K562 (cell line): ENCODE data around the gene IRF2BP2. TPM values are rescaled to one million over a fixed set of nuclear protein-coding genes. Genes with fewer than 3 reads are reported as not detected.
A peak's percentile ranks its signal among the peaks of the same experiment; 100 is the strongest.

Experiments used
- ATAC-seq: fragments of 200-7000 bp; cut with Tn5 transposase; 3 replicates; pipeline ENCODE4 v1.9.1; 2020; ENCODE audit warnings: moderate library complexity
- BruUV-seq: library from RNA; stranded (reverse); fragments of 400-500 nt; replicated peaks from 2 replicates; lab custom pipeline; 2021; lab: Mats Ljungman, UMichigan
- CTCF ChIA-PET: fragments of 300-600 bp; formaldehyde crosslinking; extraction: SDS; loops from one replicate; lab custom pipeline; 2021; ENCODE audit warnings: low intra/inter-chr PET ratio; lab: Yijun Ruan, JAX
- POLR2A ChIA-PET: fragments of 300-600, 350-650 bp; sonication (Branson Sonifier 250); formaldehyde crosslinking; extraction: SDS; loops from one replicate; lab custom pipeline; 2021; ENCODE audit warnings: antibody characterized with exemption, inconsistent platforms; lab: Yijun Ruan, JAX
- DNase-seq, 4 experiments: peaks; one replicate each; pipeline versions ENCODE4 v3.0.0 to v3.0.0-alpha.2; 2011 to 2018; ENCODE audit warnings: low spot score in 3 of 4, mixed read lengths in 3 of 4; ENCODE audit errors: extremely low read depth in 1 of 4
- FAIRE-seq: peaks from 2 replicates; lab custom pipeline; 2011; peaks lifted over from hg19 to GRCh38; lab: Jason Lieb, UNC
- H2AFZ ChIP-seq: 2 replicates; pipeline ENCODE4 v1.6.0; 2011; ENCODE audit warnings: low read depth, low read length, control low read depth, inconsistent platforms
- H3K27ac ChIP-seq: fragments of 200-600 bp; 3 replicates; pipeline ENCODE4 v1.8.0; 2011; ENCODE audit warnings: low read depth, mild to moderate bottlenecking, control low read depth, inconsistent platforms, low read length, moderate library complexity, mixed read lengths; ENCODE audit errors: extremely low read depth
- H3K27me3 ChIP-seq, 2 experiments: fragments of 300-600 bp in 1 of 2; 2 replicates in 1 of 2; 3 replicates in 1 of 2; pipeline versions ENCODE4 v1.6.0 to v1.8.0; 2011; ENCODE audit warnings: inconsistent platforms in 2 of 2, low read length in 2 of 2, mild to moderate bottlenecking in 1 of 2, mixed read lengths in 1 of 2, moderate library complexity in 1 of 2; ENCODE audit not compliant: control insufficient read depth in 2 of 2, insufficient read depth in 2 of 2
- H3K36me3 ChIP-seq: fragments of 300-600 bp; 3 replicates; pipeline ENCODE4 v1.8.0; 2011; ENCODE audit warnings: mild to moderate bottlenecking, low read length, inconsistent platforms; ENCODE audit not compliant: control insufficient read depth, insufficient read depth
- H3K4me1 ChIP-seq, 2 experiments: fragments of 200-600 bp in 1 of 2; replicated peaks in 1 of 2; 2 replicates in 1 of 2; 3 replicates in 1 of 2; pipeline versions ENCODE4 v1.5.1 to v1.8.0; 2011; ENCODE audit warnings: inconsistent platforms in 2 of 2, low read length in 2 of 2, mild to moderate bottlenecking in 1 of 2, mixed read lengths in 1 of 2, moderate library complexity in 1 of 2; ENCODE audit not compliant: control insufficient read depth in 2 of 2, insufficient read depth in 2 of 2
- H3K4me2 ChIP-seq: 2 replicates; pipeline ENCODE4 v1.6.1; 2011; ENCODE audit warnings: low read length, control low read depth, inconsistent platforms, mixed read lengths; ENCODE audit not compliant: insufficient read depth
- H3K4me3 ChIP-seq: fragments of 200-600 bp; sonication (generic), shearing (Covaris generic); 2 replicates; pipeline ENCODE4 v1.5.1; 2016; ENCODE audit warnings: control low read depth, inconsistent platforms
- H3K79me2 ChIP-seq: fragments of 200-600 bp; 3 replicates; pipeline ENCODE4 v1.8.0; 2011; ENCODE audit warnings: low read length, inconsistent platforms; ENCODE audit not compliant: control insufficient read depth, insufficient read depth
- H3K9ac ChIP-seq, 2 experiments: 2 replicates each; pipeline versions ENCODE4 v1.6.0 to v1.6.1; 2011; ENCODE audit warnings: low read depth in 2 of 2, low read length in 2 of 2, control low read depth in 1 of 2, inconsistent platforms in 1 of 2, mild to moderate bottlenecking in 1 of 2, mixed read lengths in 1 of 2; ENCODE audit not compliant: insufficient read depth in 1 of 2
- H3K9me1 ChIP-seq: one replicate; pipeline ENCODE4 v1.6.0; 2011; ENCODE audit warnings: inconsistent platforms, mild to moderate bottlenecking, low read length, moderate library complexity; ENCODE audit not compliant: control insufficient read depth, insufficient read depth
- H3K9me3 ChIP-seq: replicated peaks from 2 replicates; pipeline ENCODE4 v1.5.1; 2011; ENCODE audit warnings: low read depth, low read length, inconsistent platforms; ENCODE audit not compliant: control insufficient read depth, insufficient read depth
- H4K20me1 ChIP-seq: replicated peaks from 2 replicates; pipeline ENCODE4 v1.6.1; 2011; ENCODE audit warnings: low read length, inconsistent platforms, mixed read lengths; ENCODE audit not compliant: control insufficient read depth, insufficient read depth
- FOXP1 ChIP-seq: sonication (generic); formaldehyde crosslinking; IDR thresholded peaks from 2 replicates; pipeline ENCODE4 v1.8.0; 2022; ENCODE audit warnings: mild to moderate bottlenecking, missing genetic modification reagents
- GTF3C2 ChIP-seq: IDR thresholded peaks from 3 replicates; pipeline ENCODE4 v1.6.1; 2011; ENCODE audit warnings: borderline replicate concordance, mild to moderate bottlenecking, moderate library complexity; ENCODE audit not compliant: insufficient read length; ENCODE audit errors: extremely low read depth
- HOMEZ ChIP-seq: fragments of 250-450 bp; sonication (Bioruptor Pico); IDR thresholded peaks from 2 replicates; pipeline ENCODE4 v1.4.0; 2020; ENCODE audit warnings: mild to moderate bottlenecking, moderate library complexity
- ILK ChIP-seq: fragments of 450-650 bp; IDR thresholded peaks from 2 replicates; pipeline ENCODE4 v1.6.1; 2016; ENCODE audit warnings: missing genetic modification characterization, low read depth, mild to moderate bottlenecking, missing compliant biosample characterization, moderate library complexity, borderline replicate concordance
- MAFK ChIP-seq: IDR thresholded peaks from 2 replicates; pipeline ENCODE4 v1.6.1; 2011; ENCODE audit warnings: low read length, improper control_type of control experiment
- RUNX1 ChIP-seq: sonication (generic); IDR thresholded peaks from 2 replicates; pipeline ENCODE4 v1.6.1; 2016; ENCODE audit warnings: antibody characterized with exemption, low read depth
- SIN3A ChIP-seq, 2 experiments: fragments of 150-350 bp in 1 of 2; IDR thresholded peaks; 2 replicates each; pipeline ENCODE4 v1.6.1; 2011 to 2016; ENCODE audit warnings: borderline replicate concordance in 2 of 2, low read depth in 2 of 2, low read length in 2 of 2, mild to moderate bottlenecking in 2 of 2, moderate library complexity in 2 of 2; ENCODE audit not compliant: control insufficient read depth in 1 of 2
- SMAD4 ChIP-seq: fragments of 250-450 bp; sonication (Bioruptor Pico); conservative IDR thresholded peaks from 2 replicates; pipeline ENCODE4 v1.8.0; 2021; ENCODE audit warnings: inconsistent platforms, mild to moderate bottlenecking, moderate library complexity
- SMARCA4 ChIP-seq: fragments of 450-650 bp; IDR thresholded peaks from 2 replicates; pipeline ENCODE4 v1.6.1; 2016
- SMARCC2 ChIP-seq: fragments of 450-650 bp; IDR thresholded peaks from 2 replicates; pipeline ENCODE4 v1.6.1; 2017; ENCODE audit warnings: antibody characterized with exemption, moderate library complexity, mild to moderate bottlenecking, low read depth
- STAT5A ChIP-seq: IDR thresholded peaks from 2 replicates; pipeline ENCODE4 v1.6.1; 2012; ENCODE audit warnings: low read length, inconsistent platforms, borderline replicate concordance
- STAT6 ChIP-seq: sonication (generic); formaldehyde crosslinking; IDR thresholded peaks from 2 replicates; pipeline ENCODE4 v1.8.1; 2023; ENCODE audit warnings: mild to moderate bottlenecking, missing genetic modification reagents
- ZC3H4 ChIP-seq: sonication (generic); formaldehyde crosslinking; IDR thresholded peaks from 2 replicates; pipeline ENCODE4 v1.9.0; 2021; ENCODE audit warnings: missing genetic modification reagents, borderline replicate concordance
- ZEB2 ChIP-seq: fragments of 450-650 bp; IDR thresholded peaks from 2 replicates; pipeline ENCODE4 v1.6.1; 2016
- WGBS: fragments of 100-300 bp; shearing (Covaris generic); methylation state at CpG from one replicate; pipeline ENCODE4 v1.1.6; 2016; ENCODE audit warnings: low coverage, mixed read lengths; ENCODE audit not compliant: insufficient coverage; ENCODE audit errors: missing lambda C conversion rate; 5-methylcytosine and 5-hydroxymethylcytosine counted together
- in situ Hi-C: fragments of 300-500 bp; cut with MboI; formaldehyde crosslinking; loops from 4 replicates; pipeline ENCODE4 v1.15.0; 2018; ENCODE audit warnings: inconsistent platforms, mixed read lengths
- intact Hi-C: fragments of 100-400 bp; cut with micrococcal nuclease; formaldehyde crosslinking; loops from 2 replicates; pipeline ENCODE4 v1.14.2; 2022
- polyA plus RNA-seq, 8 experiments: library from polyadenylated mRNA; depleted of rRNA in 4 of 8; stranded (reverse) in 5 of 8; unstranded in 3 of 8; fragments of >200 nt; fragmentation: Nextera tagmentation in 2 of 8; fragmentation: Illumina TruSeq in 1 of 8; extraction: Ambion mirVana in 2 of 8; extraction: Trizol in 1 of 8; gene quantifications; 2 replicates each; pipeline versions ENCODE4 v1.2.1 to v1.2.3, GENCODE V29; 2011 to 2014; ENCODE audit warnings: inconsistent platforms in 1 of 8, missing spikeins in 1 of 8
- total RNA-seq, 7 experiments: library from RNA; depleted of rRNA in 6 of 7; stranded (reverse); fragments of >200 nt in 6 of 7; fragmentation: Illumina TruSeq in 2 of 7; extraction: Trizol in 2 of 7; gene quantifications; 2 replicates each; pipeline versions ENCODE4 v1.2.1 to v1.2.3, GENCODE V29; 2011 to 2021; ENCODE audit warnings: low replicate concordance in 1 of 7

IRF2BP2 gene
- total and polyA plus RNA-seq, 9 of the 15 experiments (the other 6 are each of a cell fraction or from before 2014, with no cell fraction given) = 7.7 to 68.6 (median 22.1) TPM

DNA sequence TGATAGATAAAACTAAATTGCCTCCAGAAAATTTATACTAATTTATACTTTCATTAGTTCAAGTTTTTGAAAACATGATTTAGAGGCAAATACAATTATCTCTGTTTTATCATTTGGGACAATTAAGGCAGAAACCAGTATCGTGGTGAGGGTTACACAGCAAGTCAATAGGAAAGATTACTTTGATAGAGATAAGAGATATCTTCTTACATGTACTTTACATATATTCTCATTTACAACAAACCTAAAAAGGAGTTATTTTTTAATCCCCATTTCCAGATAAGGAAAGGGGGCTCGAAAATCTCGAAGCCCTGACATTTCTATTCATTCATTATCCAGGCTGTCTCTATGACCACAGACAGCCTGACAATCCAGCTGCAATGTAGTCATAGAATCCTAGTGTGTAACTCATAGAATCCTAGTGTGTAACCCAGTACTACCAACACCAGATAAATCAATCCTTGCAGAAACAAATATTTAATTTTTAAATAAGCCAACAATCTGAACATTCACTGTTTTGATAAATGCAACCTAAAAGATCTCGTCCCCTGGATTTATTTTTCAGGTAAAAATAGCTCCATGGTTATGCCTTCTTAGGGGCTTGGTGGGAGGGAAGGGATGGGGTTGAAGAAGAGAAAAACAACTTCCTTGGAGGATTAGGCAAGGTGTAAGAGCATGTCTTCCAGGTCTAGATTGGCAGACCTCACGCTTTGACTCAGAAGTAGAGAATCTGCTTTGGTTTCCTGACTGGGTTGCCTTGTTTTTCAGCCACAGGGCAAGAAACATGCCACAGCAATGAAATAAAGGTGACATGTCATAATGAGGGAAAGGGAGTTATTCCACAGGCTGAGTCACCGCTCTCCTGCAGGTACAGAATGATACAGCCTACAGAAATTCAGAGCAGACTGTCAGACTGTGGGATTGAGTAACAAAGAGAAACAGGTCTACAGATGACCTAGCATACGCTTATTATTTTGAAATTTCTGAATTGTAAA is 45.6 kb downstream of the IRF2BP2 start:
- no peak for FAIRE-seq
- Histone ChIP-seq H3K4me2 (no peak overlapping the region), H3K9ac (no peak overlapping the region), H3K4me3 (no peak overlapping the region), H3K79me2 (no peaks in the 10 kb centered on the region), H4K20me1 (no peaks in the 10 kb centered on the region), H3K27ac (no peak overlapping the region), H3K36me3 (no peaks in the 10 kb centered on the region), H2AFZ (no peak overlapping the region), H3K9me1 (no peaks in the 10 kb centered on the region), H3K4me1 (peaks cover 0 to 2% of the 10 kb centered on the region in 2 experiments; a peak in 2 of 5 replicates), H3K9me3 (no peaks in the 10 kb centered on the region), H3K27me3 (no peaks in the 10 kb centered on the region)
- ChIA-PET POLR2A (no interaction called here), CTCF (no interaction called here)
- peak; percentile 75 for ATAC-seq
- WGBS = 29% methylated on average over 7 of the region's 7 CpGs
- in situ Hi-C loops (no loop called here), intact Hi-C loops (no loop called here)
- no peak for DNase-seq
- no TSS peak for BruUV-seq
- no peak for TF ChIP-seq GTF3C2
- no peak for TF ChIP-seq MAFK
- peak; percentile 77 for TF ChIP-seq ZEB2
- no peak for TF ChIP-seq RUNX1
- TF ChIP-seq SMARCC2 = no peak
- TF ChIP-seq SIN3A (IDR thresholded peaks at IDR 0.05; ENCODE audit: borderline replicate concordance in 2 of 2, control insufficient read depth in 1 of 2, low read depth in 2 of 2, low read length in 2 of 2) = no peak
- TF ChIP-seq ZC3H4 (CRISPR knock-in tag) = no peak
- no peak for TF ChIP-seq STAT6
- no peak for TF ChIP-seq ILK (tag)
- TF ChIP-seq SMARCA4 = peak; percentile 51; the same call in 1 of the 2 replicates
- no peak for TF ChIP-seq HOMEZ (CRISPR knock-in tag)
- no peak for TF ChIP-seq FOXP1 (CRISPR knock-in tag)
- TF ChIP-seq STAT5A = no peak
- no peak for TF ChIP-seq SMAD4 (CRISPR knock-in tag)
